ENCODE data around the gene ZC3H12D.

Gene ZC3H12D

DNA sequence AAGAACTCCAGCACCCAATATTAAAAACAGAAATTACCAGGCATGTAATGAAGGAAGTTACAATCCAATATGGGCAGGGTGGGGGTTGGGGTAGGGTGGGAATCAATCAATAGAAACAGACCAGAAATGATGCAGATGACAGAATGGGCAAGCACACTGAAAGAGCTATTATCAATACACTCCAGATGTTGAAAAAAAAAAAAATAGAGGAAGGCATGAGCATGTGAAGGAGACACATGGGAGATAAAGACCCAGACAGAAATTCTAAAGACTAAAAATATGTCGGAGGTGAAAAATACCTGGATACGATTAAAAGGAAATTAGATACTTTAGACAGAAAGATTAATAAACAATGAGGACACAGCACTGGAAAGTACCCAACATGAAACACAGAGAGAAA, 19.1 kb upstream of the ZC3H12D start:
- TF ChIP-seq EZH2phosphoT487 (IDR thresholded peaks at IDR 0.05; ENCODE audit: borderline replicate concordance, low read length), result no peak
- no peak for TF ChIP-seq CTCF (IDR thresholded peaks at IDR 0.05; ENCODE audit: low read depth, low read length, poor library complexity, severe bottlenecking)
- H3K27ac ChIP-seq (ENCODE audit: low read depth, low read length), result no peak overlapping the region
- no peak overlapping the region for H3K4me3 ChIP-seq (ENCODE audit: low read length)
- no peaks in the 10 kb centered on the region for H3K9me2 ChIP-seq (replicated peaks; ENCODE audit: control insufficient read depth, low read length)
- no peaks in the 10 kb centered on the region for H4K20me1 ChIP-seq (ENCODE audit: control insufficient read depth, insufficient read depth, low read depth, low read length)
- H3K9me3 ChIP-seq (ENCODE audit: control insufficient read depth, insufficient read depth, low read length), result no peaks in the 10 kb centered on the region
- no peaks in the 10 kb centered on the region for H3K4me1 ChIP-seq (ENCODE audit: control insufficient read depth, low read length)
- H3F3A ChIP-seq (ENCODE audit: control insufficient read depth, insufficient read depth), result peaks cover 10% of the 10 kb centered on the region
- no peaks in the 10 kb centered on the region for H3K27me3 ChIP-seq (ENCODE audit: control insufficient read depth, low read length)
- H3K79me2 ChIP-seq (ENCODE audit: control insufficient read depth, low read length), result no peaks in the 10 kb centered on the region
- H3K36me3 ChIP-seq (ENCODE audit: control insufficient read depth, low read length), result peaks cover 13% of the 10 kb centered on the region
- no peak overlapping the region for H3K4me2 ChIP-seq (ENCODE audit: low read length)

GRCh38 chr6:149503276-149503675, 18.5 kb upstream of the ZC3H12D start:
- no peak overlapping the region for H3K4me3 ChIP-seq (ENCODE audit: low read length)
- TF ChIP-seq EZH2phosphoT487 (IDR thresholded peaks at IDR 0.05; ENCODE audit: borderline replicate concordance, low read length) (no peak), CTCF (IDR thresholded peaks at IDR 0.05; ENCODE audit: low read depth, low read length, poor library complexity, severe bottlenecking) (no peak)
- no peak overlapping the region for H3K4me2 ChIP-seq (ENCODE audit: low read length)
- no peak overlapping the region for H3K27ac ChIP-seq (ENCODE audit: low read depth, low read length)
- H3K36me3 ChIP-seq (ENCODE audit: control insufficient read depth, low read length), result peaks cover 13% of the 10 kb centered on the region
- H4K20me1 ChIP-seq (ENCODE audit: control insufficient read depth, insufficient read depth, low read depth, low read length), result no peaks in the 10 kb centered on the region
- H3K79me2 ChIP-seq (ENCODE audit: control insufficient read depth, low read length), result no peaks in the 10 kb centered on the region
- no peaks in the 10 kb centered on the region for H3K9me3 ChIP-seq (ENCODE audit: control insufficient read depth, insufficient read depth, low read length)
- peaks cover 5% of the 10 kb centered on the region for H3K4me1 ChIP-seq (ENCODE audit: control insufficient read depth, low read length)
- H3F3A ChIP-seq (ENCODE audit: control insufficient read depth, insufficient read depth), result peaks cover 10% of the 10 kb centered on the region
- H3K9me2 ChIP-seq (replicated peaks; ENCODE audit: control insufficient read depth, low read length), result no peaks in the 10 kb centered on the region
- H3K27me3 ChIP-seq (ENCODE audit: control insufficient read depth, low read length), result no peaks in the 10 kb centered on the region

DNA sequence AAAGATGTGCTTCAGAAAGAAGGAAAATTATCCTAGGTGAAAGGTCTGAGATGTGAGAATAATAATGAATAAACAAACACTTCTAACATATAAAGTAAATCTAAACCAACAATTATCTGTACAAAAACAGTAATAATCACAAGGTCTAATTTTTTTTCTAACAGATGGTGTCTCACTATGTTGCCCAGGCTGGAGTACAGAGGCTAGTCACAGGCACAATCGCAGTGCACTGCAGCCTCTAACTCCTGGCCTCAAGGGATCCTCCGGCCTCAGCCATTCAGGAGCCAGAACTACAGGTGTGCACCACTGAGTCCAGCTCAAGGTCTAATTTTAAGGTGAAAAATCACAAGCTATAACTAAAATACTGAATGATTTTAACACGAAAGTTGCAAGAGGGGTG, 17.0 kb upstream of the ZC3H12D start:
- Histone ChIP-seq H3K79me2 (ENCODE audit: control insufficient read depth, low read length) (no peaks in the 10 kb centered on the region), H3K4me3 (ENCODE audit: low read length) (no peak overlapping the region), H4K20me1 (ENCODE audit: control insufficient read depth, insufficient read depth, low read depth, low read length) (no peaks in the 10 kb centered on the region), H3K27ac (ENCODE audit: low read depth, low read length) (no peak overlapping the region), H3K27me3 (ENCODE audit: control insufficient read depth, low read length) (no peaks in the 10 kb centered on the region), H3K9me2 (replicated peaks; ENCODE audit: control insufficient read depth, low read length) (no peaks in the 10 kb centered on the region), H3K4me1 (ENCODE audit: control insufficient read depth, low read length) (peaks cover 15% of the 10 kb centered on the region), H3K4me2 (ENCODE audit: low read length) (no peak overlapping the region), H3K9me3 (ENCODE audit: control insufficient read depth, insufficient read depth, low read length) (no peaks in the 10 kb centered on the region), H3K36me3 (ENCODE audit: control insufficient read depth, low read length) (peaks cover 9% of the 10 kb centered on the region), H3F3A (ENCODE audit: control insufficient read depth, insufficient read depth) (peaks cover 16% of the 10 kb centered on the region)
- TF ChIP-seq EZH2phosphoT487 (IDR thresholded peaks at IDR 0.05; ENCODE audit: borderline replicate concordance, low read length), result no peak
- TF ChIP-seq CTCF (IDR thresholded peaks at IDR 0.05; ENCODE audit: low read depth, low read length, poor library complexity, severe bottlenecking), result no peak

GRCh38 chr6:149501201-149501600, 16.4 kb upstream of the ZC3H12D start:
- Histone ChIP-seq H3K4me1 (ENCODE audit: control insufficient read depth, low read length) (peaks cover 21% of the 10 kb centered on the region), H3K36me3 (ENCODE audit: control insufficient read depth, low read length) (peaks cover 9% of the 10 kb centered on the region), H3K9me3 (ENCODE audit: control insufficient read depth, insufficient read depth, low read length) (no peaks in the 10 kb centered on the region), H4K20me1 (ENCODE audit: control insufficient read depth, insufficient read depth, low read depth, low read length) (no peaks in the 10 kb centered on the region), H3K79me2 (ENCODE audit: control insufficient read depth, low read length) (no peaks in the 10 kb centered on the region), H3K4me3 (ENCODE audit: low read length) (no peak overlapping the region), H3K9me2 (replicated peaks; ENCODE audit: control insufficient read depth, low read length) (no peaks in the 10 kb centered on the region), H3F3A (ENCODE audit: control insufficient read depth, insufficient read depth) (peaks cover 16% of the 10 kb centered on the region), H3K27ac (ENCODE audit: low read depth, low read length) (no peak overlapping the region), H3K27me3 (ENCODE audit: control insufficient read depth, low read length) (no peaks in the 10 kb centered on the region), H3K4me2 (ENCODE audit: low read length) (no peak overlapping the region)
- TF ChIP-seq EZH2phosphoT487 (IDR thresholded peaks at IDR 0.05; ENCODE audit: borderline replicate concordance, low read length) (no peak), CTCF (IDR thresholded peaks at IDR 0.05; ENCODE audit: low read depth, low read length, poor library complexity, severe bottlenecking) (no peak)

Measured in DOHH2 (cell line).